ENCODE measurements around the gene DCAF7. TPM values are rescaled to one million over a fixed set of nuclear protein-coding genes. Genes with fewer than 3 reads are reported as not detected.

DCAF7 gene
- total and polyA plus RNA-seq, 2 donors from 2014 or later = 19.9 to 81.0 TPM

DNA sequence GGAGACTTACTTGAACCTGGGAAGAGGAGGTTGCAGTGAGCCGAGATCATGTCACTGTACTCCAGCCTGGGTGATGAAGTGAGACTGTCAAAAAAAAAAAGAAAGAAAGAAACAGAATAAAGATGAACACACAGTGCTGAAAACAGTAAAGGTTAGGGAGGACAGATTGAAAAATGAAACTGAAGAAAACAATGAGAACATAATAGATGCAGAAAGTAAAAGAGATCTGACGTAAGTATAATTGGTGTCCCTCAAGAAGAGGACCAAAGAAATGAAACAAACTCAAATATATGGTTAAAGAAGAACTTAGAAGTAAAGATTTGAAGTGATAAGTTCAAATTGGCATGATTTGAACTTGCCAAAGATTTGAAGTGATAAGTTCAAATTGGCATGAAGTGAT lies 7.1 kb downstream of the DCAF7 start:
- TF ChIP-seq, protein P1, sequence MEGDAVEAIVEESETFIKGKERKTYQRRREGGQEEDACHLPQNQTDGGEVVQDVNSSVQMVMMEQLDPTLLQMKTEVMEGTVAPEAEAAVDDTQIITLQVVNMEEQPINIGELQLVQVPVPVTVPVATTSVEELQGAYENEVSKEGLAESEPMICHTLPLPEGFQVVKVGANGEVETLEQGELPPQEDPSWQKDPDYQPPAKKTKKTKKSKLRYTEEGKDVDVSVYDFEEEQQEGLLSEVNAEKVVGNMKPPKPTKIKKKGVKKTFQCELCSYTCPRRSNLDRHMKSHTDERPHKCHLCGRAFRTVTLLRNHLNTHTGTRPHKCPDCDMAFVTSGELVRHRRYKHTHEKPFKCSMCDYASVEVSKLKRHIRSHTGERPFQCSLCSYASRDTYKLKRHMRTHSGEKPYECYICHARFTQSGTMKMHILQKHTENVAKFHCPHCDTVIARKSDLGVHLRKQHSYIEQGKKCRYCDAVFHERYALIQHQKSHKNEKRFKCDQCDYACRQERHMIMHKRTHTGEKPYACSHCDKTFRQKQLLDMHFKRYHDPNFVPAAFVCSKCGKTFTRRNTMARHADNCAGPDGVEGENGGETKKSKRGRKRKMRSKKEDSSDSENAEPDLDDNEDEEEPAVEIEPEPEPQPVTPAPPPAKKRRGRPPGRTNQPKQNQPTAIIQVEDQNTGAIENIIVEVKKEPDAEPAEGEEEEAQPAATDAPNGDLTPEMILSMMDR (IDR thresholded peaks at IDR 0.05; ENCODE audit: borderline replicate concordance, extremely low read depth, insufficient read depth) = no peak
- Histone ChIP-seq H3K27me3 (ENCODE audit: control insufficient read depth, insufficient read depth, low read length) (no peaks in the 10 kb centered on the region), H3K4me1 (ENCODE audit: control insufficient read depth in 2 of 3, insufficient read depth in 2 of 3, low read depth in 1 of 3, low read length in 3 of 3) (peaks cover 0 to 7% (median 4%) of the 10 kb centered on the region in 3 donors), H3K9me3 (ENCODE audit: control insufficient read depth in 2 of 3, insufficient read depth in 1 of 3, low read length in 3 of 3) (no peaks in the 10 kb centered on the region), H3K9ac (ENCODE audit: low read length in 3 of 3) (no peak overlapping the region), H3K27ac (ENCODE audit: low read depth in 2 of 2, low read length in 2 of 2) (no peak overlapping the region), H3K36me3 (ENCODE audit: control insufficient read depth in 2 of 3, insufficient read depth in 3 of 3, low read length in 3 of 3) (no peaks in the 10 kb centered on the region), H3K4me3 (ENCODE audit: low read length in 3 of 3) (no peak overlapping the region)
- DNase-seq (no peak), FAIRE-seq (no peak)
- intact Hi-C loops (cut with DNase I) = no loop called here

DNA sequence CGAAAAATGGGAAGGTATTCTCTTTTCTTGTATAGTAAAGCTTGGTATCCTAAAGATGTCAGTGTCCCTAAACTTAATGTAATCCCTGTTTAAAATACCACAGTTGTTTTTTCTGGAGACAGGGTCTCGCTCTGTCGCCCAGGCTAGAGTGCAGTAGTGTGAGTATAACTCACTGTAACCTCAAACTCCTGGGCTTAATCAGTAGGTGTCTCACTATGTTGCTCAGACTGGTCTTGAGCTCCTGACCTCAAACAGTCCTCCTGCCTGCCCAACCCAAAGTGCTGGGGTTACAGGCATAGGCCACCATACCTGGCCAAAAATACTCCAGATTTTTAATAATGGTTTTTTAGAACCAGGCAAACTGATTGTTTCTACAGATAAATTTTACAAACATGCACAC lies 8.2 kb downstream of the DCAF7 start:
- FAIRE-seq (no peak), DNase-seq (no peak)
- Histone ChIP-seq H3K27ac (ENCODE audit: low read depth in 2 of 2, low read length in 2 of 2) (no peak overlapping the region), H3K4me3 (ENCODE audit: low read length in 3 of 3) (no peak overlapping the region), H3K9ac (ENCODE audit: low read length in 3 of 3) (no peak overlapping the region), H3K9me3 (ENCODE audit: control insufficient read depth in 2 of 3, insufficient read depth in 1 of 3, low read length in 3 of 3) (no peaks in the 10 kb centered on the region), H3K4me1 (ENCODE audit: control insufficient read depth in 2 of 3, insufficient read depth in 2 of 3, low read depth in 1 of 3, low read length in 3 of 3) (no peaks in the 10 kb centered on the region), H3K36me3 (ENCODE audit: control insufficient read depth in 2 of 3, insufficient read depth in 3 of 3, low read length in 3 of 3) (no peaks in the 10 kb centered on the region), H3K27me3 (ENCODE audit: control insufficient read depth, insufficient read depth, low read length) (no peaks in the 10 kb centered on the region)
- TF ChIP-seq, protein P1 (IDR thresholded peaks at IDR 0.05; ENCODE audit: borderline replicate concordance, extremely low read depth, insufficient read depth) = no peak
- intact Hi-C loops (cut with DNase I) = no loop called here

DNA sequence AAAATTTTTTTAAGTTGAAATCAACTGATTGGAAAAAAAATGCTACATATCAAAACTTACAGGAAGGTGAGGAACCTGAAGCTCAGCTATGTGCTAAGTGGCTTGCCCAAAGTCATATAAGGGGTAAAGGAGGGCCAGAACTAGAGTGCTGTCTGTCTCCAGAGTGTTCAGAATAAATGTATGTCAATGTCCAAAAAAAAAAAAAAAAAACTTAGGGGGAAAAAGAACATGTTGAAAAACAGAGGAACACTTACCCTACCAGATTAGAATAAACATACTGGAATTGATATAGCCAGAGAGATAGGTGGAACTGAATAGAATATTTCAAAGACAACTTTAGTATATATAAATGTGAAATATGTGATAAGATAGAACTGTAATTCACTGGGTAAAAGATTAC lies 11.5 kb downstream of the DCAF7 start:
- intact Hi-C loops (cut with DNase I) = no loop called here
- DNase-seq = no peak
- no peaks in the 10 kb centered on the region for H3K27me3 ChIP-seq (ENCODE audit: control insufficient read depth, insufficient read depth, low read length)
- no peak overlapping the region for H3K27ac ChIP-seq (ENCODE audit: low read depth in 2 of 2, low read length in 2 of 2)
- no peaks in the 10 kb centered on the region for H3K4me1 ChIP-seq (ENCODE audit: control insufficient read depth in 2 of 3, insufficient read depth in 2 of 3, low read depth in 1 of 3, low read length in 3 of 3)
- H3K9ac ChIP-seq (ENCODE audit: low read length in 3 of 3) = no peak overlapping the region
- H3K9me3 ChIP-seq (ENCODE audit: control insufficient read depth in 2 of 3, insufficient read depth in 1 of 3, low read length in 3 of 3) = no peaks in the 10 kb centered on the region
- H3K36me3 ChIP-seq (ENCODE audit: control insufficient read depth in 2 of 3, insufficient read depth in 3 of 3, low read length in 3 of 3) = no peaks in the 10 kb centered on the region
- no peak overlapping the region for H3K4me3 ChIP-seq (ENCODE audit: low read length in 3 of 3)
- TF ChIP-seq, protein P1 (IDR thresholded peaks at IDR 0.05; ENCODE audit: borderline replicate concordance, extremely low read depth, insufficient read depth) = no peak
- FAIRE-seq = no peak

DNA sequence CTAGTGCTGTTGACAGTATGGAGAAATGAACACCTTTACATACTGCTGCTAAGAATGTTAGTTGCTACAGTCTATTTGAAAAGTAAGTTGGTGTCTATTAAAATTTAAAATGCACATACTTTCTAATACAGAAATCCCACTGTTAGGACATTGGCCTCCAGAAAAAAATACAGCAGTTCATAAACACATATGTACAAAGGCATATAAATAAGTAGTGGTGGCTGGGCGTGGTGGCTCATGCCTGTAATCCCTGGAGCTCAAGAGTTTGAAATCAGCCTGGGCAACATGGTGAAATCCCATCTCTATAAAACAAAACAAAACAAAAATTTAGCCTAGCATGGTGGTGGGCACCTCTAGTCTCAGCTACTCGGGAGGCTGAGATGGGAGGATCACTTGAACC lies 13.1 kb downstream of the DCAF7 start:
- Histone ChIP-seq H3K9me3 (ENCODE audit: control insufficient read depth in 2 of 3, insufficient read depth in 1 of 3, low read length in 3 of 3) (no peaks in the 10 kb centered on the region), H3K27me3 (ENCODE audit: control insufficient read depth, insufficient read depth, low read length) (no peaks in the 10 kb centered on the region), H3K27ac (ENCODE audit: low read depth in 2 of 2, low read length in 2 of 2) (no peak overlapping the region), H3K36me3 (ENCODE audit: control insufficient read depth in 2 of 3, insufficient read depth in 3 of 3, low read length in 3 of 3) (no peaks in the 10 kb centered on the region), H3K4me3 (ENCODE audit: low read length in 3 of 3) (no peak overlapping the region), H3K4me1 (ENCODE audit: control insufficient read depth in 2 of 3, insufficient read depth in 2 of 3, low read depth in 1 of 3, low read length in 3 of 3) (no peaks in the 10 kb centered on the region), H3K9ac (ENCODE audit: low read length in 3 of 3) (no peak overlapping the region)
- no peak for FAIRE-seq
- TF ChIP-seq, protein P1 (IDR thresholded peaks at IDR 0.05; ENCODE audit: borderline replicate concordance, extremely low read depth, insufficient read depth) = no peak
- intact Hi-C loops (cut with DNase I) = no loop called here
- DNase-seq = no peak

Measured in kidney (tissue), 14 donors.